ENCODE measurements around the gene SALL1.

The SALL1 gene

GRCh38 chr16:51141541-51141940 is 9.5 kb downstream of the SALL1 start:
- DNase-seq (ENCODE audit: low spot score): no peak
- no peak overlapping the region for H3K27ac ChIP-seq
- H3K4me3 ChIP-seq: no peak overlapping the region
- TF ChIP-seq CTCF (IDR thresholded peaks at IDR 0.05): no peak

GRCh38 chr16:51141106-51141505 is 10.0 kb downstream of the SALL1 start:
- TF ChIP-seq CTCF (IDR thresholded peaks at IDR 0.05): no peak
- H3K27ac ChIP-seq: no peak overlapping the region
- H3K4me3 ChIP-seq: no peak overlapping the region
- no peak for DNase-seq (ENCODE audit: low spot score)

GRCh38 chr16:51140112-51140511 is 11.0 kb downstream of the SALL1 start:
- no peak overlapping the region for H3K27ac ChIP-seq
- H3K4me3 ChIP-seq: no peak overlapping the region
- no peak for TF ChIP-seq CTCF (IDR thresholded peaks at IDR 0.05)
- no peak for DNase-seq (ENCODE audit: low spot score)

- no peak overlapping the region for H3K27ac ChIP-seq
- TF ChIP-seq CTCF (IDR thresholded peaks at IDR 0.05): no peak
- no peak overlapping the region for H3K4me3 ChIP-seq
- no peak for DNase-seq (ENCODE audit: low spot score)
Observed at GRCh38 chr16:51139568-51139967, 11.5 kb downstream of the SALL1 start.

GRCh38 chr16:51138178-51138577 is 12.9 kb downstream of the SALL1 start:
- Histone ChIP-seq H3K27ac (no peak overlapping the region), H3K4me3 (no peak overlapping the region)
- no peak for DNase-seq (ENCODE audit: low spot score)
- TF ChIP-seq CTCF (IDR thresholded peaks at IDR 0.05): no peak

GRCh38 chr16:51137097-51137496 is 14.0 kb downstream of the SALL1 start:
- DNase-seq (ENCODE audit: low spot score): no peak
- TF ChIP-seq CTCF (IDR thresholded peaks at IDR 0.05): no peak
- no peak overlapping the region for H3K27ac ChIP-seq
- H3K4me3 ChIP-seq: no peak overlapping the region

GRCh38 chr16:51134876-51135275 is 16.2 kb downstream of the SALL1 start:
- peak overlapping the region; percentile 44 for H3K4me3 ChIP-seq
- no peak overlapping the region for H3K27ac ChIP-seq

More at GRCh38 chr16:51134876-51135275, 16.2 kb downstream of the SALL1 start:
- TF ChIP-seq CTCF (IDR thresholded peaks at IDR 0.05): no peak
- no peak for DNase-seq (ENCODE audit: low spot score)
